OCI-LY7 (cell line): ENCODE data around the gene ERMP1. TPM values are rescaled to one million over a fixed set of nuclear protein-coding genes. Genes with fewer than 3 reads are reported as not detected.

Source experiments
- BruUV-seq: library from RNA; stranded (reverse); fragments of 400-500 nt; replicated peaks from 2 replicates; lab custom pipeline; 2021; lab: Mats Ljungman, UMichigan
- CTCF ChIA-PET: fragments of 300-600 bp; sonication (Branson Sonifier 250); formaldehyde crosslinking; loops from one replicate; lab custom pipeline; 2022; ENCODE audit warnings: antibody characterized with exemption; ENCODE audit not compliant: unreplicated experiment; lab: Charles Lee
- POLR2A ChIA-PET: fragments of 300-600 bp; sonication (Branson Sonifier 250); formaldehyde crosslinking; loops from one replicate; lab custom pipeline; 2022; ENCODE audit warnings: antibody characterized with exemption; lab: Charles Lee
- DNase-seq: peaks from one replicate; pipeline ENCODE4 v3.0.0-alpha.2; 2015; ENCODE audit warnings: low spot score
- H2AFZ ChIP-seq: fragments of 200-600 bp; sonication (generic), shearing (Covaris generic); 2 replicates; pipeline ENCODE4 v1.6.1; 2014; ENCODE audit warnings: mild to moderate bottlenecking, antibody characterized with exemption, low read length, moderate library complexity
- H3K27ac ChIP-seq: fragments of 200-600 bp; sonication (generic); 2 replicates; pipeline ENCODE4 v1.5.1; 2014; ENCODE audit warnings: mixed run types, low read depth, mild to moderate bottlenecking, moderate library complexity, low read length, inconsistent platforms; ENCODE audit not compliant: poor library complexity, severe bottlenecking
- H3K36me3 ChIP-seq: fragments of 200-600 bp; sonication (generic); 2 replicates; pipeline ENCODE4 v1.6.1; 2014; ENCODE audit warnings: mild to moderate bottlenecking, antibody characterized with exemption, low read length, moderate library complexity, mixed read lengths; ENCODE audit not compliant: insufficient read depth
- H3K4me1 ChIP-seq: fragments of 200-600 bp; sonication (generic); 2 replicates; pipeline ENCODE4 v1.5.1; 2014; ENCODE audit warnings: mild to moderate bottlenecking, low read length; ENCODE audit not compliant: insufficient read depth, poor library complexity, severe bottlenecking
- H3K4me2 ChIP-seq: fragments of 200-600 bp; sonication (generic); 2 replicates; pipeline ENCODE4 v1.6.1; 2014; ENCODE audit warnings: mild to moderate bottlenecking, low read length
- H3K4me3 ChIP-seq: fragments of 200-600 bp; sonication (generic); 2 replicates; pipeline ENCODE4 v1.5.1; 2014; ENCODE audit warnings: mild to moderate bottlenecking, low read depth, low read length; ENCODE audit not compliant: poor library complexity, severe bottlenecking
- H3K79me2 ChIP-seq: fragments of 200-600 bp; sonication (generic); 2 replicates; pipeline ENCODE4 v1.6.1; 2016; ENCODE audit warnings: low read depth, mild to moderate bottlenecking, low read length, moderate library complexity, mixed read lengths; ENCODE audit not compliant: insufficient read depth
- H3K9me2 ChIP-seq: fragments of 200-600 bp; sonication (generic); 2 replicates; pipeline ENCODE4 v1.6.1; 2016; ENCODE audit warnings: mild to moderate bottlenecking, low read length, mixed read lengths; ENCODE audit not compliant: insufficient read depth
- H3K9me3 ChIP-seq: fragments of 200-600 bp; sonication (generic); 2 replicates; pipeline ENCODE4 v1.6.1; 2014; ENCODE audit warnings: mild to moderate bottlenecking, mixed run types, low read length, mixed read lengths
- H4K20me1 ChIP-seq: fragments of 200-600 bp; sonication (generic); 2 replicates; pipeline ENCODE4 v1.6.1; 2014; ENCODE audit warnings: mild to moderate bottlenecking, antibody characterized with exemption, low read length, moderate library complexity, mixed read lengths; ENCODE audit not compliant: insufficient read depth
- EZH2phosphoT487 ChIP-seq: fragments of 200-600 bp; sonication (generic); IDR thresholded peaks from 2 replicates; pipeline ENCODE4 v1.6.1; 2018; ENCODE audit warnings: low read depth, borderline replicate concordance, mild to moderate bottlenecking, mixed run types, antibody characterized with exemption, low read length, moderate library complexity, mixed read lengths
- intact Hi-C: fragments of 100-400 bp; cut with micrococcal nuclease; formaldehyde crosslinking; loops from one replicate; pipeline ENCODE4 v1.10.0; 2022; ENCODE audit not compliant: unreplicated experiment
- total RNA-seq, 2 experiments: library from RNA; depleted of rRNA in 1 of 2; stranded (reverse); fragments of >200 nt in 1 of 2; shearing (Covaris generic) in 1 of 2; gene quantifications; 2 replicates each; pipeline ENCODE4 v1.2.3, GENCODE V29; 2014 to 2022
- TF ChIP-seq, protein P1 (sequence below): fragments of 200-600 bp; sonication (generic); conservative IDR thresholded peaks from 2 replicates; pipeline ENCODE4 v1.5.1; 2014; ENCODE audit warnings: mild to moderate bottlenecking, antibody characterized with exemption, low read length, moderate library complexity, mixed read lengths

ERMP1 gene
- total RNA-seq, 2 experiments from 2014 or later: 7.9 to 14.6 TPM

- H3K4me2 ChIP-seq: no peak overlapping the region
- no peaks in the 10 kb centered on the region for H3K79me2 ChIP-seq
- no peak for DNase-seq
- no peak overlapping the region for H3K4me3 ChIP-seq
- H3K36me3 ChIP-seq: no peaks in the 10 kb centered on the region
- H3K27ac ChIP-seq: no peak overlapping the region
- H2AFZ ChIP-seq: no peak overlapping the region
- no peaks in the 10 kb centered on the region for H3K9me2 ChIP-seq
- CTCF ChIA-PET: no interaction called here
- POLR2A ChIA-PET: interaction anchor here (0.7 to 0.9 kb wide), 3 partner anchors 20 to 94 kb away, joined by 3 read pairs; no protein-coding TSS in a partner anchor
- intact Hi-C loops: no loop called here
- H3K4me1 ChIP-seq: no peaks in the 10 kb centered on the region
- H3K9me3 ChIP-seq: no peaks in the 10 kb centered on the region
- TF ChIP-seq, protein P1, sequence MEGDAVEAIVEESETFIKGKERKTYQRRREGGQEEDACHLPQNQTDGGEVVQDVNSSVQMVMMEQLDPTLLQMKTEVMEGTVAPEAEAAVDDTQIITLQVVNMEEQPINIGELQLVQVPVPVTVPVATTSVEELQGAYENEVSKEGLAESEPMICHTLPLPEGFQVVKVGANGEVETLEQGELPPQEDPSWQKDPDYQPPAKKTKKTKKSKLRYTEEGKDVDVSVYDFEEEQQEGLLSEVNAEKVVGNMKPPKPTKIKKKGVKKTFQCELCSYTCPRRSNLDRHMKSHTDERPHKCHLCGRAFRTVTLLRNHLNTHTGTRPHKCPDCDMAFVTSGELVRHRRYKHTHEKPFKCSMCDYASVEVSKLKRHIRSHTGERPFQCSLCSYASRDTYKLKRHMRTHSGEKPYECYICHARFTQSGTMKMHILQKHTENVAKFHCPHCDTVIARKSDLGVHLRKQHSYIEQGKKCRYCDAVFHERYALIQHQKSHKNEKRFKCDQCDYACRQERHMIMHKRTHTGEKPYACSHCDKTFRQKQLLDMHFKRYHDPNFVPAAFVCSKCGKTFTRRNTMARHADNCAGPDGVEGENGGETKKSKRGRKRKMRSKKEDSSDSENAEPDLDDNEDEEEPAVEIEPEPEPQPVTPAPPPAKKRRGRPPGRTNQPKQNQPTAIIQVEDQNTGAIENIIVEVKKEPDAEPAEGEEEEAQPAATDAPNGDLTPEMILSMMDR: no peak
- BruUV-seq: no TSS peak
- H4K20me1 ChIP-seq: no peaks in the 10 kb centered on the region
These were observed 46.7 kb upstream of the ERMP1 start for GRCh38 chr9:5879419-5880181.

DNA sequence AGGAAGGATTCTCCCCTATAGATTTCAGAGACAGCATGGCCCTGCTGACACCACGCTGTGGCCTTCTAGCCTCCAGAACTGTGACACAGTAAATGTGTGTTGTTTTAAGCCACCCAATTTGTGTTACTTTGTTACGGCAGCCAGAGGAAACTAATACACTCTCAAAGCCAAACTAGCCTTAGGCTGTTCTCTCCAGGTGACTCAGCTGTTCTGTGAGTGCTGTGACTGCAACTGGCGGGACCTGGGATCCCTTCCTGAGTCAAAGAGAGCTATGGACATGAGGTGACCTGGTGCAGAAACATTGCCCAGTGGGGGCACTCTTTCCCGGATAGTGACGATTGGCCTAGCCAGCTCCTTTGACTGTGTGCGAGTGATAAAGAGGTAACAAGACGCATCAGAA lies 43.8 kb upstream of the ERMP1 start:
- intact Hi-C loops: no loop called here
- CTCF ChIA-PET: no interaction called here
- H2AFZ ChIP-seq: no peak overlapping the region
- no peaks in the 10 kb centered on the region for H3K9me3 ChIP-seq
- no peak overlapping the region for H3K27ac ChIP-seq
- no peaks in the 10 kb centered on the region for H3K4me1 ChIP-seq
- no peak overlapping the region for H3K4me3 ChIP-seq
- no TSS peak for BruUV-seq
- H4K20me1 ChIP-seq: no peaks in the 10 kb centered on the region
- TF ChIP-seq EZH2phosphoT487: no peak
- TF ChIP-seq, protein P1: no peak
- no peak overlapping the region for H3K4me2 ChIP-seq
- no peak for DNase-seq
- H3K36me3 ChIP-seq: no peaks in the 10 kb centered on the region
- POLR2A ChIA-PET: no interaction called here
- no peaks in the 10 kb centered on the region for H3K9me2 ChIP-seq
- H3K79me2 ChIP-seq: no peaks in the 10 kb centered on the region

DNA sequence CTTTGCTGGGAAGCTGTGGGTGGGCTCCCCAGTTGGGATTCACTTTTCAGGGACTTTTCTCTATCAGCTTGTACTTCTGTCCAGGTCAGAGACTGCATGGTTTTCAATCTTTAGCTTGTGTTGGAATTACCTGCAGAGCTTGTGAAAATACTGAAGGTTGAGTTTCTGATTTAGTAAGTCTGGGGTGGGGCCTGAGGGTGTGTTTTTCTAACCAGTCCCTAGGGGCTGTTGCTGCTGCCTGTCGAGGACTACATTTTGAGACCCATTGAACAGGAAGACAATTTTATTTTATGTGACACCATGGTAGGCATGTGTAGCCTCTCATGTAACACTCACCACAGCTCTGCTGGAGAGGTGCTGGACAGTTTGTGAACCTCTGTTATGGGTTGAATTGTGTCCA lies 43.1 kb upstream of the ERMP1 start:
- POLR2A ChIA-PET: no interaction called here
- no peaks in the 10 kb centered on the region for H3K79me2 ChIP-seq
- no peak overlapping the region for H2AFZ ChIP-seq

More for the DNA sequence above, 43.1 kb upstream of the ERMP1 start:
- Histone ChIP-seq H4K20me1 (no peaks in the 10 kb centered on the region), H3K4me1 (no peaks in the 10 kb centered on the region), H3K9me3 (no peaks in the 10 kb centered on the region), H3K36me3 (no peaks in the 10 kb centered on the region), H3K4me2 (no peak overlapping the region), H3K27ac (no peak overlapping the region), H3K9me2 (no peaks in the 10 kb centered on the region), H3K4me3 (no peak overlapping the region)
- DNase-seq: no peak
- no peak for TF ChIP-seq EZH2phosphoT487
- TF ChIP-seq, protein P1: no peak
- intact Hi-C loops: no loop called here
- BruUV-seq: no TSS peak
- CTCF ChIA-PET: no interaction called here
